CD1c-positive myeloid dendritic cell (primary cell): ENCODE data around the gene ZNF622.

ENCODE experiments used
- DNase-seq: peaks from one replicate; pipeline ENCODE4 v3.0.0-alpha.2; 2016; ENCODE audit errors: extremely low spot score

ZNF622 gene

DNA sequence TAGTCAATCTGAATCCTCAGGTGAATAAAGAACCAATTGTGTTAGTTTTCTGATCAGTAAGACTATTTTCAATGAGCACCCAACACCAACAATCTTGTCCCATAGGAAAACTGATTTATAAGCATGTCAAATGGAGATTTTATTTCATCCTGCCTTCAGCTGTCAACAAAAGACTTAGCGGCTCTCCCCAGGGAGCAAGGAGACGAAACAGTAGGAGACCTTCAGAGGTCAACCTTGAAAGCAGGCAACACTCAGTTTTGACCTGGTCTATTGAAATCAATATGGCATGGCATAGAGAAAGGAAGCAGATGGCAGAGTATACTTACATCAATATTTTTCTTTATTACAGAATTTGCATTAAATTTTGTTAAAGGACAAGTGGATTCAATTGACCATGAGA, 34.1 kb downstream of the ZNF622 start:
- no peak for DNase-seq

DNA sequence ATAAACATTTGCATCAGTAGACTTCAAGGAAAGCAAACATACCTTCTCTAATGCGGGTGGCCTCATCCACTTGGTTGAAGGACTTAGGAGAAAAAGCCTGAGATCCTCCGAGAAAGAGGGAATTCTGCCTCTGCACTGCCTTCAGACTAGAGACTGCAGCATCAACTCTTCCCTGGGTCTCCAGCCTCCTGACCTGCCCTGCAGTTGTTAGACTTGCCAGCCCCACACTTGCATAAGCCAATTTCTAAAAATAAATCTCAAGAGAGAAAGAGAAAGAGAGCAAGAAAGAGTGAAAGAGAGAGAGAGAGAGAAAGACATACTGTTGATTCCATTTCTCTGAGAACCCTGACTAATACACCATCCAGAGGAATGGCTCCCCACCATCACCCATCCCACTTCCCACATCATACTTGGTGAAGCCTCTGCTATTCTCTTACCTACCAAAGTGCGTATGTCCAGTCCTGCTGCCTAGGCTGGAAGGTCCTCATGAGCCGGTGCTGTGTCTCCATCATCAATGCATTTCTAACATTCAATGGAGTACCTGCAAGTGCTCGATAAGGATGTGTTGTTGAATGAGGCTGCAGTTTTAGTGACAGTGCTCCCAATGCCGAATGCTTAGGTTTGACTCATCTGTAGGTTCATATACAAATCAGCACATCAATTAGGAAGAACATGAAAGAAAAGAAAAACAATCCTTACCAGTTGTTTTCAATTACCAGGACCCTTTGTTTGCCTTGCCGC, 35.1 kb downstream of the ZNF622 start:
- DNase-seq = no peak

DNA sequence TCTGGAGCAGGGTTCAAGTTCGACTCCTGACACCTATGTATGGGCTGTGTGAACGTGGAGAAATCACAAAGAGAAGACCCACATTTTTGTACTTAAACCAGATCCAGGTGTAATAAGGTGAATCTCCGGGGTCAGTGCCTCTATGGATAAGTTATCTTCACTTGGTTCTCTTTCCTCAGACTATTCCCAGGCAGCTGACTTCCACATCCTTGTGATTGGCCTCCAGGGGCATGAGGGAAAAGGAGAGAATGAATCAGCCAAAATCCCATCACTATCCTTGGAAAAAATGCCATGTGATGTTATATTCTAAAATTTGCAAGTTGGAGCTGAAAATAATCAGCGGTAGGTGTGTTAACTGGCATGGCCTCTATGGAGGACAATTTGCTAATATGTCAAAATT, 37.2 kb downstream of the ZNF622 start:
- no peak for DNase-seq

DNA sequence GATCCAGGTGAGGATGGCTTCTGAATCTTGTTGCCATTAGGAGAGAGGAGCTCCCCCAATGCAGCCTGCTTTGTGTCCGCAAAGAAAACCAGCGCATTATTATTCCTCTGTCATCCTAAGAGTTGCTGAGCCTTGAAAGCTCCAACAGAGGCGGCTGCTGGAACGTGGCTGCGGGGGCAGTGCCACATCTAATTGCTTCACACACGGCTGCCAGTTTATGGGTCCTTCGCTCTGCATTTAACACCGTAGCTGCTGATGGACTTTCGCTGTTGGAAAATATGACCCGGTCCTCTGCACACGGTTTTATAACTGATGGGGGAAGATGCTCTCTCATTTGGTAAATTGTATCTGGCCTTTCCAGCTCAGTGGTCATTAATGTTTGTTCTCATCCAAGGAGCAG, 38.0 kb downstream of the ZNF622 start:
- no peak for DNase-seq

DNA sequence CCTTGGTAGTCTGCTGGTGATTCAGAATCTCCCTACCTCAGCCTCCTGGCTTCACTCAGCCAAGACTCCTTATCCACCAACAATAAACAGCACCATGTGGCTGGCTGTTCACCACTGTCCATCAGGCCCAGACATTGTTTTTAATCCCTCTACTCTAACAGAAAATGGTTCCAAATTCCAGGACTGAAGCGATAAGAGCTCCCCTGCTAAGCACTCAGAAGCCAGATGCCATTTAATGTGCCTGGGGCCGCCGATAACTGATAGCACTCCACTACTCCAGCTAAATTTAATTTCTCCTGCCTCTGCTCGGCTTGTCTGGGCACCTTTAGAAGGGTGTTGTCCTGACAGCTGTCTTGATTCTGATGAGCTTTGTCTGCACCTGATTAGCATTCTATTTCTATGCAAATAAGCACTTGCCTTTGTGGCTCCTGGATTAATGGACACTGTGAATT, 47.1 kb downstream of the ZNF622 start:
- DNase-seq = no peak

DNA sequence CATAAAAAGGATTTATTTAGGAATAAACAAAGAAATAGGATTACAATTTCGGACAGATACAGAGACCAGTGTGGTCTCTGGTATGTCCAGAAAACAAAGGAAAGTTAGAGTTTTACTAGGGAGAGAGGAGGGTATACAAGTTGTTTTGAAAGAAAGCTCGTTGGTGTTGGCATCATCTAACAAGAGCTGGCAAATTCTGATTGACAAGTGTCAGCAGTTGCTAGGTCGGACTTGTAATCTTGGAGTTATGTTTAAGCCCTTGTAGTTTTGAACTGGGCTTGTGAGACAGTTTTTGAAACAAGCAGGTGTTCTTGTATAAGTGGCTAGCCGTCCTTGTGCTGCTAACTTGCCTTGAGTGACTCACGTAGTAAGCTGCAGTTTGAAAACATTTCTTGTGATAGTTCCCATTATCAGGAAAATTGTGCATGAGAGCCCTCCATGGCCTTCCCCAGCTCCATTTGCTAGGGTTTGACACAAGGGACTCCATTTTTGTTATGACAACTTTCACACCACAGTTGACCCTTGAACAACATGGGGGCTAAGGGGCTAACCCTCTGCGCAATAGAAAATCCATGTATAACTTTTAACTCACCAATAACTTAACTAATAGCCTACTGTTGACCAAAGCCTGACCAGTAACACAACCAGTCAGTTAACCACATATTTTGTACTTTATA, 48.1 kb downstream of the ZNF622 start:
- DNase-seq = no peak

DNA sequence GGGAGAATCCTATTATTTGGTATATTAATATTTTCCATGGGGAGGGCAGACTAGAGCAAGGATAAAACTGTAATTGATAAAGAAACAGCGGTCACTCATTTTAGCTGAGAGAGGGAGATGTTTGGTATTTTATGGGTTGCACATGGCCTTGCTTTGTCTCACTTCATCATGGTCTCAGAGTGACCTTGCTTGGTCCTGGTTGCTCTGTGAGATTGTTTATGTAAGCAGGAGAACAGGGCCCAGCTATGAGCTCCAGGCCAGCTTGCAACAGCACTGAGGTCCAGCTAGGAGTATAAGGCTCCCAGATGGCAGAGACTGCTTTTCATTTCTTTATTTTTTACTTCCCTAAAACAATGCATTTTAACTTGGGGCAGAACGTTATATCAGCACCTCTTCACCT, 50.7 kb downstream of the ZNF622 start:
- DNase-seq = no peak

DNA sequence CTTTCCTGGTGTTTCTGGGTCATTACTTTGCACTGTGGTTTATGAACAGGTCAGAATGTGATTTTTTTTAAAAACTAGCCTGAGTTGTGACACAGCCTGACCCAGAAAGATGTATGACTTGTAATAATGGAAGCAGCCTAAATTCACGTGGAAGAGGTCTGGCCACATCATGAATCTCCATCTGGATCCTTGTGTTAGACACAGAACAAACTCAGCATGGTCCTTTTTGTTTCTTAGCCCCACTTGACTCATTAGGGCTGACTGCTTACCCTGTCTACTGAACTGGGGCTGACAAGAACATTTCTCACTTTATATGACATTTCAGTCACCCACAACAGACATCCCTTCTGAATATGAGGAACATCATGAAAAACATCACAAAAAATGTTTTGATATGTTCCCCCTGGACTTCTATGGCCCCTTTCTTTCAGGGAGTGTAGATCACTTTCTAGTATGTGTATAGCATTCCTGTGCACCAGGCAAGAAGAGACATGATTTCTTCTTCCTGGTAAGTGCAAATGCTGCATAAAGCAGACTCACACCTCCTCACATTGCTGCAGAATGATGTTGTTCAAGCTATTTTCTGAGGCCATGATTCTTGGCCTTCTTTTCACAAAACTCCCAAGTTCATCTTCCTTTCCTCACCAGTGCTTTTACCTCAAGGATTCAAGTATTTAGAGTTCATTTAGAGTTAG, 52.3 kb downstream of the ZNF622 start:
- no peak for DNase-seq

DNA sequence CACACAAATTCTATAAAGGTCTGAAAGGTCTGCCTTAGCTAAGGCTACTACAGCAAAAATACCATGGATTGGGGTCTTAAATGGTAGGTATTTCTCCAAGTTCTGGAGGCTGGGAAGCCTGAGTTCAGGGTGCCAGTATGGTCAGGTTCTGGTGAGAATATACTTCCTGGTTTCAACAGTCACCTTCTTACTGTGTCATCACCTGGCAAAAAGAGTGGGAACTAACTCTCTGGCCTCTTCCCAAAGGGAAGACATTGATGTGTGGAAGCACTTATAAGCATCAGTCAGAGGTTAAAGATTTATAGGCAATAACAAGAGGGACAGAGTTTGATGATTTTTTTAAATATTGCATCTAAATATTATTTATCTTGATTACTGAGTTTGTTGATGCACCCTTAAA, 53.0 kb downstream of the ZNF622 start:
- DNase-seq = no peak

DNA sequence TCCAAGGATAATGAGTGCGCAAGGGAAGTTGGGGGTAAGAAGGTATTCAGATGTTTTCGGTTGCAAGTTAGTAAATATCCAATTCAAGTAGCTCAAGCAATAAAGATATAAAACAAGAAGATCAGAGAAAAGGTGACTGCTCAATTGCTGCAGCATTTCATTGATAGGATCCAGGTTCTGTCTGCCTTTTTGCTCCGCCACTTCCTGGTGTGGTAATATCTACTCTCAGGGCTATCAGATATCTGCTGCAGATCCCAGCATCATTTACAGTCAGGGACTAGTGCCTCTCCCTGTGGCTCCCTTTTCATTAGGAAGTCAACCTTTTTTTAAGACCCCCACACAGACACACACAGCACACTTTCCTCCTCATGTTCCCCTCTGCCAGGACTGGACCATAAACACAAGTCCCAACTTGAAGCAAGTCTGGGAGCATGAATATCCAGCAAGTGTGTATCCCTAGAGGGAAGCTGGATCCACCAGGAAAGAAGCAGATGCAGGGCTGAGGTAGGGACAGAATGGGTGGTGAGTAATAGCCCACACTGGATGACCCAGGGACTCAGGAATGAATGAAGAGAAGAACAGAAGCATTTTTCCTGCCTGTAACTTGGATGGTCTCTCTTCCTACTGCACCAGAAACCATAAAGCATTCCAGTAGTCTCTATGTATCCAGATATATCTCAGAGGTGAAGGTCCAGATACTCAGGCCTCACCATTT, 53.7 kb downstream of the ZNF622 start:
- no peak for DNase-seq

DNA sequence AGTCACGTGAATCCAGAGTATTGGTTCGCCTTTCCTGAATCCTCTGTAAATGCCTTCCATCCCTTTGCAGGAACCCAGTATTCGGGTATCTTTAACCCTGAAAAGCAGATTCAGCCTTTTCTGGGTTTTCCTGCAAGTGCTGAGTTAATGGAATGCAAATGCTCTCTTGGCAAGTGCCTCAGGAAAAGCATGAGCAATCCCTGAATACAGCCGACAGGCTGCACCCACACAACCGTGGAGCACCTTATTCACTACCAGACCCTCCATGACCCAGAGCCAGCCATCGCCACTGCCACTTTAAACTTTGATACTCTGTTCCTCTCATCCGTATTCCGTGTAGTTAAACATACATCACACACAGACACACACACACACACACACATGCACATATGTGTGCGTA, 54.4 kb downstream of the ZNF622 start:
- no peak for DNase-seq

DNA sequence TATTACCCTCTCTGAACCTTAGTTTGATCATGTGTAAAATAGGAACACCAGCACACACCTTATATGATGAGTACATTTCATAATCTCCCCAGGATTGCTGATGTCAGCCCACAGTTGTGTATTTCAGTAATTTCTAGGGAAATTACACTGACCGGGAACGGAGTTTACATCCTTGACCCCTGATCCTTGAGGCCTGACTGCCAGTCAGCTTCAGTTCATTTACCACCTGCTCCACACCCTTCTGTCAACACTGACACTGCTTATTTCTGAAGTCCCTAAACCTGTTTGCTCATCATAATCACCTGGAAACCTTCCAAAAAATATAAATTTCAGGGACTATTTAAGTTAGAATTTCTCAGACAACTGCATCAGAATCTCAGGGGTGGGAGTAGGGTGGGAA, 55.3 kb downstream of the ZNF622 start:
- DNase-seq = no peak

DNA sequence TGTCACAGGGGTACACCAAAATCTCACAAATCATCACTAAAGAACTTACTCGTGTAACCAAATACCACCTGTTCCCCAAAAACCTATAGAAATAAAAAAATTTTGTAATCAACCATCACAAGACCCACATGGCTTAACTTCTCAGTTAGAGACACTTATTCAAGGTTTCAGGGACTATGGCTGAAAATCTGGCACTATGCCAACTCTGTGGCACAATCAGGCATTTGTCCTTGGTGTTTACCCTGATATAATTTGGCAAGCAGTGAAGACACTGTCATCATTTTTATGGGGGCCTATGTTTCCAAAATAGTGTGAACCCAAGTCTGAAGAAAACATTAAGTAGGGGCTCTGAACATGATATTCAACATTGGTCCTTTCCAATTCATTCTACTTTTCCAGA, 59.0 kb downstream of the ZNF622 start:
- DNase-seq = no peak

DNA sequence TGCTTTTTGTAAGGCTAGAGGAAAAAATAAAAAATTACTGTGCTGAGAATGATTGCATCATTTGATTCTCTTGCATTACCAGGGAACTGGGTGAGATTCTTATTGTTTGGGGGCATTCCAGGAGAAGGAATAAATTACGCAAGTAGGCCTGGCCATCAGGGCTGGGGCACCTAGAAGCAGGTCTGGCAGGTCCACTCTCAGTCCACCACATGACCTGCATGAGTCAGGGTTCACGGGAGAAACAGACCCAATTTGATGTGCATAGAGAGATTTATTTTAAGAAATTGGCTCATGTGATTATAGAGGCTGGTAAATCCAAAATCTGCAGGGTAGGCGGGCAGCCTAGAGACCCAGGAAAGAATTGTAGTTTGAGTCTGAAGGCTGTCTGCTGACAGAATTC, 59.6 kb downstream of the ZNF622 start:
- no peak for DNase-seq
